ENCODE results near the gene TIMM22.

DNA sequence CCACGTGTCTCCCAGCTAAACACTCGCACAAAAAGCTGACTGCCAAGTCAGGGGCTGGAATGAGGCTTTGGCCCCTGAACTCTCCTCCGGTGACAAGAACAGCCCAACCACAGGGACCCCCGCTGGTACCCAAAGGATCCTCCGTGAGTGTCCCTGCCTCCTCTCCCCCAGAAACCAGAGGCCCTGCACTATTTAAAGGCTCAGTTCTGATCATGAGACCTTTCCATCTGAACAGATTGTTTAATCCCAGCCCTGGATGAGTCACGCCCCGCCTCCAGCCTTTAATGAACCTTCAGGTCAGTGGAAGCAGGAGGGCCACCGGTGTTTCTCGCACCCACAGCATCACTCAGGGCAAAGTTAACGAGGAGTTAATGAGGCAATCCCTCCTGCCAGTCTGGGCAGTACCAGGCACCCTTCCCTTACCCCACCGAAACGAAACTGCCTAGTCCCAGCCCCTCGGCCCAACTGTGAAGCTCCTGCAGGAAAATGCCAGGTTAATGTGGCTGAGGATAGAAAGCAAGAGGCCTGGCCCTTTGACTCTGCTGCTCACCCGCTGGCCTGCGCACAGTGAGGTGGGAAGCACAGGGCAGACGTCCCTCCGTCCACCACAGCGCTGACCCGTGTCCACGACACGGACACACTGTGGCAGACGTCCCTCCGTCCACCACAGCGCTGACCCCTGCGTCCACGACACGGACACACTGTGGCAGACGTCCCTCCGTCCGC is 32.4 kb downstream of the TIMM22 start:
- TF ChIP-seq, protein P1, sequence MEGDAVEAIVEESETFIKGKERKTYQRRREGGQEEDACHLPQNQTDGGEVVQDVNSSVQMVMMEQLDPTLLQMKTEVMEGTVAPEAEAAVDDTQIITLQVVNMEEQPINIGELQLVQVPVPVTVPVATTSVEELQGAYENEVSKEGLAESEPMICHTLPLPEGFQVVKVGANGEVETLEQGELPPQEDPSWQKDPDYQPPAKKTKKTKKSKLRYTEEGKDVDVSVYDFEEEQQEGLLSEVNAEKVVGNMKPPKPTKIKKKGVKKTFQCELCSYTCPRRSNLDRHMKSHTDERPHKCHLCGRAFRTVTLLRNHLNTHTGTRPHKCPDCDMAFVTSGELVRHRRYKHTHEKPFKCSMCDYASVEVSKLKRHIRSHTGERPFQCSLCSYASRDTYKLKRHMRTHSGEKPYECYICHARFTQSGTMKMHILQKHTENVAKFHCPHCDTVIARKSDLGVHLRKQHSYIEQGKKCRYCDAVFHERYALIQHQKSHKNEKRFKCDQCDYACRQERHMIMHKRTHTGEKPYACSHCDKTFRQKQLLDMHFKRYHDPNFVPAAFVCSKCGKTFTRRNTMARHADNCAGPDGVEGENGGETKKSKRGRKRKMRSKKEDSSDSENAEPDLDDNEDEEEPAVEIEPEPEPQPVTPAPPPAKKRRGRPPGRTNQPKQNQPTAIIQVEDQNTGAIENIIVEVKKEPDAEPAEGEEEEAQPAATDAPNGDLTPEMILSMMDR (IDR thresholded peaks at IDR 0.05; ENCODE audit: extremely low read depth in 1 of 2, insufficient read depth in 1 of 2, low read depth in 1 of 2, low read length in 2 of 2), result no peak
- TF ChIP-seq, protein P2, sequence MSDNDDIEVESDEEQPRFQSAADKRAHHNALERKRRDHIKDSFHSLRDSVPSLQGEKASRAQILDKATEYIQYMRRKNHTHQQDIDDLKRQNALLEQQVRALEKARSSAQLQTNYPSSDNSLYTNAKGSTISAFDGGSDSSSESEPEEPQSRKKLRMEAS (IDR thresholded peaks at IDR 0.05; ENCODE audit: insufficient read depth, insufficient read length), result no peak
- TF ChIP-seq POLR2A (IDR thresholded peaks at IDR 0.05; ENCODE audit: low read depth, low read length), result no peak
- no peak for TF ChIP-seq FOS (IDR thresholded peaks at IDR 0.05; ENCODE audit: borderline replicate concordance, insufficient read depth, low read length)
- no peak for TF ChIP-seq MYC (IDR thresholded peaks at IDR 0.05; ENCODE audit: low read depth, low read length)
- TF ChIP-seq EZH2 (IDR thresholded peaks at IDR 0.05; ENCODE audit: borderline replicate concordance, low read depth, low read length, severe bottlenecking), result no peak
- no peak for TF ChIP-seq JUN (IDR thresholded peaks at IDR 0.05; ENCODE audit: borderline replicate concordance, insufficient read depth, insufficient read length, low read depth)
